Endothelial cell of umbilical vein (primary cell): ENCODE results near the gene GFAP. TPM values are rescaled to one million over a fixed set of nuclear protein-coding genes. Genes with fewer than 3 reads are reported as not detected.

Experiments used
- Bru-seq: library from RNA; stranded (reverse); fragments of 400-500 nt; gene quantifications from one replicate; lab custom pipeline; 2021; lab: Mats Ljungman, UMichigan
- BruChase-seq, 2 experiments: library from RNA; stranded (reverse); fragments of 400-500 nt; gene quantifications; one replicate each; lab custom pipeline; 2021; lab: Mats Ljungman, UMichigan
- BruUV-seq: library from RNA; stranded (reverse); fragments of 400-500 nt; replicated peaks from 2 replicates; lab custom pipeline; 2021; lab: Mats Ljungman, UMichigan
- CTCF ChIA-PET: fragments of 300-600, 350-600 bp; sonication (Branson Sonifier 250); formaldehyde crosslinking; loops from one replicate; lab custom pipeline; 2021; ENCODE audit warnings: antibody characterized with exemption, inconsistent platforms; lab: Charles Lee
- POLR2A ChIA-PET: fragments of 300-600, 350-600 bp; sonication (Branson Sonifier 250); formaldehyde crosslinking; loops from one replicate; lab custom pipeline; 2021; ENCODE audit warnings: antibody characterized with exemption, inconsistent platforms; lab: Charles Lee
- DNase-seq: peaks from one replicate; pipeline ENCODE4 v3.0.0-alpha.2; 2011; ENCODE audit warnings: low read depth, low spot score
- FAIRE-seq: peaks from 2 replicates; lab custom pipeline; 2011; peaks lifted over from hg19 to GRCh38; lab: Jason Lieb, UNC
- H2AFZ ChIP-seq: 2 replicates; pipeline ENCODE4 v1.6.0; 2012; ENCODE audit warnings: low read depth, low read length, control low read depth, inconsistent platforms
- H3K27ac ChIP-seq: 2 replicates; pipeline ENCODE4 v1.5.1; 2011; ENCODE audit warnings: low read depth, mild to moderate bottlenecking, control low read depth, low read length, moderate library complexity; ENCODE audit not compliant: insufficient read depth
- H3K27me3 ChIP-seq, 2 experiments: 2 replicates each; pipeline versions ENCODE4 v1.6.0 to v1.6.1; 2011; ENCODE audit warnings: low read length in 2 of 2, mixed read lengths in 1 of 2; ENCODE audit not compliant: control insufficient read depth in 2 of 2, insufficient read depth in 2 of 2
- H3K36me3 ChIP-seq, 2 experiments: 2 replicates in 1 of 2; 3 replicates in 1 of 2; pipeline ENCODE4 v1.5.1; 2011; ENCODE audit warnings: low read length in 2 of 2, mild to moderate bottlenecking in 1 of 2, moderate library complexity in 1 of 2; ENCODE audit not compliant: control insufficient read depth in 2 of 2, insufficient read depth in 2 of 2; ENCODE audit errors: extremely low read depth in 1 of 2
- H3K4me1 ChIP-seq: 3 replicates; pipeline ENCODE4 v1.5.1; 2011; ENCODE audit warnings: mild to moderate bottlenecking, low read length; ENCODE audit not compliant: control insufficient read depth, insufficient read depth; ENCODE audit errors: extremely low read depth
- H3K4me2 ChIP-seq: 2 replicates; pipeline ENCODE4 v1.6.1; 2011; ENCODE audit warnings: low read length, control low read depth, mixed read lengths; ENCODE audit not compliant: insufficient read depth
- H3K4me3 ChIP-seq, 3 experiments: fragments of 200-600 bp in 1 of 3; sonication (generic), shearing (Covaris generic) in 1 of 3; replicated peaks in 1 of 3; 2 replicates each; pipeline ENCODE4 v1.5.1; 2011 to 2016; ENCODE audit warnings: control low read depth in 3 of 3, low read length in 3 of 3, mild to moderate bottlenecking in 2 of 3, inconsistent platforms in 1 of 3, low read depth in 1 of 3, moderate library complexity in 1 of 3; ENCODE audit not compliant: insufficient read depth in 1 of 3
- H3K79me2 ChIP-seq: 2 replicates; pipeline ENCODE4 v1.6.0; 2012; ENCODE audit warnings: low read length, inconsistent platforms; ENCODE audit not compliant: control insufficient read depth, insufficient read depth
- H3K9ac ChIP-seq: replicated peaks from 2 replicates; pipeline ENCODE3; 2011; ENCODE audit warnings: low read length, control low read depth; ENCODE audit not compliant: insufficient read depth; ENCODE audit errors: extremely low read depth
- H3K9me1 ChIP-seq: replicated peaks from 3 replicates; pipeline ENCODE4 v1.6.0; 2011; ENCODE audit warnings: mild to moderate bottlenecking, low read length; ENCODE audit not compliant: control insufficient read depth, insufficient read depth; ENCODE audit errors: extremely low read depth
- H3K9me3 ChIP-seq: replicated peaks from 2 replicates; pipeline ENCODE4 v1.5.1; 2012; ENCODE audit warnings: low read length, inconsistent platforms; ENCODE audit not compliant: control insufficient read depth, insufficient read depth
- H4K20me1 ChIP-seq: replicated peaks from 2 replicates; pipeline ENCODE3; 2011; ENCODE audit warnings: mild to moderate bottlenecking, low read length; ENCODE audit not compliant: control insufficient read depth, insufficient read depth; ENCODE audit errors: extremely low read depth
- CTCF ChIP-seq, 2 donors: IDR thresholded peaks; 1 replicate in 1 of 2; 2 replicates in 1 of 2; pipeline ENCODE4 v1.5.1; 2011; ENCODE audit warnings: low read length in 2 of 2, mild to moderate bottlenecking in 2 of 2, moderate library complexity in 2 of 2, control low read depth in 1 of 2, inconsistent platforms in 1 of 2, low read depth in 1 of 2; ENCODE audit not compliant: insufficient read depth in 1 of 2; ENCODE audit errors: extremely low read depth in 1 of 2
- GATA2 ChIP-seq: IDR thresholded peaks from 2 replicates; pipeline ENCODE4 v1.7.0; 2011; ENCODE audit warnings: low read depth, mild to moderate bottlenecking, moderate library complexity, mixed read lengths, low read length; ENCODE audit not compliant: insufficient read length, insufficient read depth
- MAX ChIP-seq: IDR thresholded peaks from 2 replicates; pipeline ENCODE4 v1.6.1; 2011; ENCODE audit not compliant: insufficient read depth, insufficient read length
- MYC ChIP-seq: IDR thresholded peaks from one replicate; pipeline ENCODE4 v1.6.1; 2011; ENCODE audit warnings: mild to moderate bottlenecking, low read depth, low read length
- POLR2AphosphoS5 ChIP-seq: IDR thresholded peaks from 2 replicates; pipeline ENCODE4 v1.6.1; 2012; ENCODE audit warnings: low read depth, mild to moderate bottlenecking, control low read depth, low read length, moderate library complexity; ENCODE audit not compliant: insufficient read depth
- dilution Hi-C: fragments of 300-500 bp; cut with MboI; formaldehyde crosslinking; loops from one replicate; pipeline ENCODE4 v1.15.0; 2019; ENCODE audit warnings: low sequenced_read_pairs; ENCODE audit not compliant: extremely low pct_ligation_motif_present
- intact Hi-C: fragments of 100-400 bp; cut with micrococcal nuclease; formaldehyde crosslinking; loops from one replicate; pipeline ENCODE4 v1.10.0; 2022
- long read RNA-seq: library from polyadenylated mRNA; stranded (forward); transcript quantifications from one replicate; pipeline ENCODE4 v2.0.0, GENCODE V29; 2021
- polyA minus RNA-seq, 3 experiments: library from RNA; depleted of rRNA, polyadenylated mRNA; stranded (reverse); fragments of >200 nt; gene quantifications; 1 replicate in 1 of 3; 2 replicates in 2 of 3; pipeline ENCODE4 v1.2.3, GENCODE V29; 2011
- polyA plus RNA-seq, 4 experiments: library from polyadenylated mRNA; depleted of rRNA in 3 of 4; stranded (reverse) in 3 of 4; unstranded in 1 of 4; fragments of >200 nt; gene quantifications; 2 replicates each; pipeline versions ENCODE4 v1.2.1 to v1.2.3, GENCODE V29; 2011 to 2012; ENCODE audit warnings: missing spikeins in 1 of 4
- total RNA-seq: library from RNA; stranded (reverse); gene quantifications from 2 replicates; pipeline ENCODE4 v1.2.3, GENCODE V29; 2021

GFAP gene
- total RNA-seq, result 0.42 TPM in 1 of 2 replicates, not detected in the other
- polyA plus RNA-seq, result 0.07 and 0.16 TPM in 2 replicates
- polyA plus RNA-seq (2011; cell fraction: cytosol; rRNA removed), result 0.04 and 0.06 TPM in 2 replicates
- not detected in 2 replicates for polyA plus RNA-seq (2011; cell fraction: nucleus; rRNA removed)
- 0.15 and 0.21 TPM in 2 replicates for polyA plus RNA-seq (2012)
- polyA minus RNA-seq, result not detected in 2 replicates
- not detected for polyA minus RNA-seq (2011; cell fraction: cytosol; rRNA and poly(A)+ RNA removed)
- polyA minus RNA-seq (2011; cell fraction: nucleus; rRNA and poly(A)+ RNA removed), result 0.10 TPM in 1 of 2 replicates, not detected in the other
- Bru-seq, nascent RNA, result percentile 6 among the genes with signal in this experiment
- not detected for BruChase-seq, experiment 1, labeled RNA remaining after a 6-hour chase
- BruChase-seq, experiment 2, labeled RNA remaining after a 2-hour chase, result percentile 10 among the genes with signal in this experiment
- long read RNA-seq, result 0 reads

GRCh38 chr17:44915321-44915726, at the start of gene GFAP:
Gene GFAP, minus strand, starts transcription at chr17:44915500. Its CDS starts 14 bp downstream, at chr17:44915486.
- no peaks in the 10 kb centered on the region for H4K20me1 ChIP-seq
- H3K4me3 ChIP-seq, result no peak within 1 kb of the TSS
- CTCF ChIA-PET, result interaction anchor here (1.0 to 9.9 kb wide), 4 partner anchors 10 to 220 kb away, joined by 4 to 331 read pairs (median 50); partner anchors contain the start of genes ACBD4 and EFTUD2
- H3K9ac ChIP-seq, result no peak within 1 kb of the TSS
- dilution Hi-C loops (no loop called here), intact Hi-C loops (no loop called here)
- BruUV-seq, result no TSS peak
- FAIRE-seq (no peak), DNase-seq (no peak)
- H2AFZ ChIP-seq, result no peak within 1 kb of the TSS
- no peaks in the 10 kb centered on the region for H3K9me1 ChIP-seq
- peaks cover 0 to 1% of the 10 kb centered on the region in 2 experiments for H3K27me3 ChIP-seq
- H3K36me3 ChIP-seq, result no peaks in the 10 kb centered on the region
- no peaks in the 10 kb centered on the region for H3K79me2 ChIP-seq
- POLR2A ChIA-PET, result no interaction called here
- H3K4me2 ChIP-seq, result no peak within 1 kb of the TSS
- TF ChIP-seq MAX (no peak), MYC (no peak), CTCF (IDR thresholded peaks at IDR 0.05; ENCODE audit: extremely low read depth in 1 of 2, insufficient read depth in 1 of 2, low read depth in 1 of 2, low read length in 2 of 2) (no peak), POLR2AphosphoS5 (no peak), GATA2 (no peak)
- H3K4me1 ChIP-seq, result peaks cover 12% of the 10 kb centered on the region
- no peak within 1 kb of the TSS for H3K27ac ChIP-seq
- H3K9me3 ChIP-seq, result no peaks in the 10 kb centered on the region
